Measurements from ENCODE around the gene FAM24B.

FAM24B gene

GRCh38 chr10:122849090-122849489, 30.3 kb downstream of the FAM24B start:
- no peak for TF ChIP-seq CTCF (IDR thresholded peaks at IDR 0.05; ENCODE audit: low read depth, low read length, missing control alignments)
- no peak overlapping the region for H3K4me3 ChIP-seq (ENCODE audit: low read depth, low read length)
- no peak for DNase-seq (ENCODE audit: low read depth)

- no peak for TF ChIP-seq CTCF (IDR thresholded peaks at IDR 0.05; ENCODE audit: low read depth, low read length, missing control alignments)
- no peak for DNase-seq (ENCODE audit: low read depth)
- H3K4me3 ChIP-seq (ENCODE audit: low read depth, low read length) = no peak overlapping the region
Measured at GRCh38 chr10:122847782-122848604, 31.4 kb downstream of the FAM24B start.

GRCh38 chr10:122845783-122846332, 33.5 kb downstream of the FAM24B start, which contains the start of gene CUZD1:
Gene CUZD1 (minus strand): TSS chr10:122845857. CDS start chr10:122845843, 14 bp downstream.
- H3K4me3 ChIP-seq (ENCODE audit: low read depth, low read length) = no peak within 1 kb of the TSS
- no peak for TF ChIP-seq CTCF (IDR thresholded peaks at IDR 0.05; ENCODE audit: low read depth, low read length, missing control alignments)
- no peak for DNase-seq (ENCODE audit: low read depth)

- no peak for TF ChIP-seq CTCF (IDR thresholded peaks at IDR 0.05; ENCODE audit: low read depth, low read length, missing control alignments)
- no peak overlapping the region for H3K4me3 ChIP-seq (ENCODE audit: low read depth, low read length)
- no peak for DNase-seq (ENCODE audit: low read depth)
Measured at GRCh38 chr10:122844146-122844545, 35.2 kb downstream of the FAM24B start.

- DNase-seq (ENCODE audit: low read depth) = no peak
- TF ChIP-seq CTCF (IDR thresholded peaks at IDR 0.05; ENCODE audit: low read depth, low read length, missing control alignments) = no peak
- H3K4me3 ChIP-seq (ENCODE audit: low read depth, low read length) = no peak overlapping the region
Measured at GRCh38 chr10:122841569-122841968, 37.8 kb downstream of the FAM24B start.

- TF ChIP-seq CTCF (IDR thresholded peaks at IDR 0.05; ENCODE audit: low read depth, low read length, missing control alignments) = no peak
- H3K4me3 ChIP-seq (ENCODE audit: low read depth, low read length) = no peak overlapping the region
- DNase-seq (ENCODE audit: low read depth) = no peak
Measured at GRCh38 chr10:122839505-122839904, 39.9 kb downstream of the FAM24B start.

All from GM12864 (cell line).